ENCODE measurements around the gene ALDH2.

DNA sequence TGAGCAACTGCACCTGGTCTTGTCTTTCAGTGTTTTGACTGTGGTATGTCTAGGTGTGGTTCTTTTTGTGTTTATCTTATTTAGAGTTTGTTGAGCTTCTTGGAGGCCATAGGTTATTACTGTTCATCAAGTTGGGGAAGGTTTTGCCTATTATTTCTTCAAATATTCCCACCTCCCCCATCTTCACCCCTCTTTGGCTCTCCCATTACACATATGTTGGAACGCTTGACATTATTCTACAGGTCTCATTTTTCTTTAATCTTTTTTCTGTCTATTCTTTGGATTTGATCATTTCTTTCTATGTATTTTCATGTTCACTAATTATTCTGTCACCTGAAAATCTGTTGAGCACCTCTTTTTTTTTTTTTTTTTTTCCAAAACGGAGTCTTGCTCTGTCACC lies 91.5 kb downstream of the ALDH2 start:
- TF ChIP-seq POLR2AphosphoS5 (IDR thresholded peaks at IDR 0.05; ENCODE audit: borderline replicate concordance, low read depth, low read length) (no peak), EZH2 (IDR thresholded peaks at IDR 0.05) (no peak)
